Measurements from ENCODE around the gene NAPA. TPM values are rescaled to one million over a fixed set of nuclear protein-coding genes. Genes with fewer than 3 reads are reported as not detected.

The NAPA gene
- total and polyA plus RNA-seq, 4 donors, result 60.6 to 203 (median 131) TPM

- DNase-seq (ENCODE audit: low read depth in 4 of 6, low spot score in 6 of 6), result no peak
- peaks cover 38% of the 10 kb centered on the region for H3K4me1 ChIP-seq (ENCODE audit: control insufficient read depth, insufficient read depth, low read length)
- peaks cover 11% of the 10 kb centered on the region for H3K36me3 ChIP-seq (ENCODE audit: control insufficient read depth, insufficient read depth, low read length)
- WGBS (ENCODE audit: insufficient coverage), result 10% methylated on average over 6 of the region's 12 CpGs
- no peaks in the 10 kb centered on the region for H3K9me3 ChIP-seq (ENCODE audit: control insufficient read depth, insufficient read depth, low read length)
- no peak overlapping the region for H3K4me3 ChIP-seq (ENCODE audit: low read depth, low read length)
- H3K27me3 ChIP-seq (ENCODE audit: control insufficient read depth, insufficient read depth, low read length), result peaks cover 14% of the 10 kb centered on the region
- no peak overlapping the region for H3K27ac ChIP-seq (ENCODE audit: low read depth, low read length)
Measured at GRCh38 chr19:47469719-47470118, 45.1 kb downstream of the NAPA start.

- Histone ChIP-seq H3K36me3 (ENCODE audit: control insufficient read depth, insufficient read depth, low read length) (peaks cover 11% of the 10 kb centered on the region), H3K4me3 (ENCODE audit: low read depth, low read length) (no peak overlapping the region), H3K9me3 (ENCODE audit: control insufficient read depth, insufficient read depth, low read length) (no peaks in the 10 kb centered on the region), H3K4me1 (ENCODE audit: control insufficient read depth, insufficient read depth, low read length) (peaks cover 38% of the 10 kb centered on the region), H3K27me3 (ENCODE audit: control insufficient read depth, insufficient read depth, low read length) (peaks cover 14% of the 10 kb centered on the region), H3K27ac (ENCODE audit: low read depth, low read length) (no peak overlapping the region)
- 16% methylated on average over 4 of the region's 6 CpGs for WGBS (ENCODE audit: insufficient coverage)
- DNase-seq (ENCODE audit: low read depth in 4 of 6, low spot score in 6 of 6), result no peak
Measured at GRCh38 chr19:47469363-47469700, 45.5 kb downstream of the NAPA start.

GRCh38 chr19:47467914-47468313, 46.9 kb downstream of the NAPA start:
- Histone ChIP-seq H3K4me1 (ENCODE audit: control insufficient read depth, insufficient read depth, low read length) (peaks cover 38% of the 10 kb centered on the region), H3K4me3 (ENCODE audit: low read depth, low read length) (no peak overlapping the region), H3K27ac (ENCODE audit: low read depth, low read length) (no peak overlapping the region), H3K27me3 (ENCODE audit: control insufficient read depth, insufficient read depth, low read length) (peaks cover 14% of the 10 kb centered on the region), H3K9me3 (ENCODE audit: control insufficient read depth, insufficient read depth, low read length) (no peaks in the 10 kb centered on the region), H3K36me3 (ENCODE audit: control insufficient read depth, insufficient read depth, low read length) (peaks cover 11% of the 10 kb centered on the region)
- no peak for DNase-seq (ENCODE audit: low read depth in 4 of 6, low spot score in 6 of 6)
- WGBS (ENCODE audit: insufficient coverage), result 56% methylated on average over 8 of the region's 9 CpGs

- DNase-seq (ENCODE audit: low read depth in 4 of 6, low spot score in 6 of 6), result no peak
- Histone ChIP-seq H3K4me1 (ENCODE audit: control insufficient read depth, insufficient read depth, low read length) (peaks cover 24% of the 10 kb centered on the region), H3K27me3 (ENCODE audit: control insufficient read depth, insufficient read depth, low read length) (peaks cover 8% of the 10 kb centered on the region), H3K36me3 (ENCODE audit: control insufficient read depth, insufficient read depth, low read length) (peaks cover 11% of the 10 kb centered on the region), H3K9me3 (ENCODE audit: control insufficient read depth, insufficient read depth, low read length) (no peaks in the 10 kb centered on the region), H3K4me3 (ENCODE audit: low read depth, low read length) (no peak overlapping the region), H3K27ac (ENCODE audit: low read depth, low read length) (no peak overlapping the region)
- 93% methylated on average over 15 of the region's 27 CpGs for WGBS (ENCODE audit: insufficient coverage)
Measured at GRCh38 chr19:47465957-47466356, 48.9 kb downstream of the NAPA start.

GRCh38 chr19:47464675-47465419, 50.0 kb downstream of the NAPA start:
- peak in 2 of 6 donors; percentile 55 to 79 for DNase-seq (ENCODE audit: low read depth in 4 of 6, low spot score in 6 of 6)
- Histone ChIP-seq H3K36me3 (ENCODE audit: control insufficient read depth, insufficient read depth, low read length) (peaks cover 11% of the 10 kb centered on the region), H3K4me3 (ENCODE audit: low read depth, low read length) (no peak overlapping the region), H3K4me1 (ENCODE audit: control insufficient read depth, insufficient read depth, low read length) (peaks cover 15% of the 10 kb centered on the region), H3K27me3 (ENCODE audit: control insufficient read depth, insufficient read depth, low read length) (peaks cover 7% of the 10 kb centered on the region), H3K27ac (ENCODE audit: low read depth, low read length) (no peak overlapping the region), H3K9me3 (ENCODE audit: control insufficient read depth, insufficient read depth, low read length) (no peaks in the 10 kb centered on the region)
- WGBS (ENCODE audit: insufficient coverage), result 56% methylated on average over 8 of the region's 10 CpGs

- 71% methylated on average over 1 of the region's 5 CpGs for WGBS (ENCODE audit: insufficient coverage)
- H3K27ac ChIP-seq (ENCODE audit: low read depth, low read length), result no peak overlapping the region
- H3K27me3 ChIP-seq (ENCODE audit: control insufficient read depth, insufficient read depth, low read length), result peaks cover 23% of the 10 kb centered on the region
- H3K4me3 ChIP-seq (ENCODE audit: low read depth, low read length), result no peak overlapping the region
- H3K4me1 ChIP-seq (ENCODE audit: control insufficient read depth, insufficient read depth, low read length), result no peaks in the 10 kb centered on the region
- no peaks in the 10 kb centered on the region for H3K9me3 ChIP-seq (ENCODE audit: control insufficient read depth, insufficient read depth, low read length)
- DNase-seq (ENCODE audit: low read depth in 4 of 6, low spot score in 6 of 6), result no peak
- peaks cover 21% of the 10 kb centered on the region for H3K36me3 ChIP-seq (ENCODE audit: control insufficient read depth, insufficient read depth, low read length)
Measured at GRCh38 chr19:47461876-47462275, 53.0 kb downstream of the NAPA start.

- H3K9me3 ChIP-seq (ENCODE audit: control insufficient read depth, insufficient read depth, low read length), result no peaks in the 10 kb centered on the region
- H3K4me3 ChIP-seq (ENCODE audit: low read depth, low read length), result no peak overlapping the region
- no peaks in the 10 kb centered on the region for H3K4me1 ChIP-seq (ENCODE audit: control insufficient read depth, insufficient read depth, low read length)
- H3K36me3 ChIP-seq (ENCODE audit: control insufficient read depth, insufficient read depth, low read length), result peaks cover 19% of the 10 kb centered on the region
- no peak for DNase-seq (ENCODE audit: low read depth in 4 of 6, low spot score in 6 of 6)
- peaks cover 29% of the 10 kb centered on the region for H3K27me3 ChIP-seq (ENCODE audit: control insufficient read depth, insufficient read depth, low read length)
- H3K27ac ChIP-seq (ENCODE audit: low read depth, low read length), result no peak overlapping the region
- WGBS (ENCODE audit: insufficient coverage), result 97% methylated on average over 7 of the region's 14 CpGs
Measured at GRCh38 chr19:47459477-47459876, 55.4 kb downstream of the NAPA start.

GRCh38 chr19:47458672-47459071, 56.2 kb downstream of the NAPA start:
- H3K27ac ChIP-seq (ENCODE audit: low read depth, low read length), result no peak overlapping the region
- H3K4me1 ChIP-seq (ENCODE audit: control insufficient read depth, insufficient read depth, low read length), result no peaks in the 10 kb centered on the region
- H3K9me3 ChIP-seq (ENCODE audit: control insufficient read depth, insufficient read depth, low read length), result no peaks in the 10 kb centered on the region
- peaks cover 29% of the 10 kb centered on the region for H3K27me3 ChIP-seq (ENCODE audit: control insufficient read depth, insufficient read depth, low read length)
- peaks cover 22% of the 10 kb centered on the region for H3K36me3 ChIP-seq (ENCODE audit: control insufficient read depth, insufficient read depth, low read length)
- 44% methylated on average over 5 of the region's 5 CpGs for WGBS (ENCODE audit: insufficient coverage)
- no peak overlapping the region for H3K4me3 ChIP-seq (ENCODE audit: low read depth, low read length)
- DNase-seq (ENCODE audit: low read depth in 4 of 6, low spot score in 6 of 6), result no peak

GRCh38 chr19:47456721-47457474, 58.0 kb downstream of the NAPA start:
- DNase-seq (ENCODE audit: low read depth in 4 of 6, low spot score in 6 of 6), result no peak
- Histone ChIP-seq H3K9me3 (ENCODE audit: control insufficient read depth, insufficient read depth, low read length) (no peaks in the 10 kb centered on the region), H3K36me3 (ENCODE audit: control insufficient read depth, insufficient read depth, low read length) (peaks cover 28% of the 10 kb centered on the region), H3K27me3 (ENCODE audit: control insufficient read depth, insufficient read depth, low read length) (peaks cover 29% of the 10 kb centered on the region), H3K4me3 (ENCODE audit: low read depth, low read length) (no peak overlapping the region), H3K27ac (ENCODE audit: low read depth, low read length) (no peak overlapping the region), H3K4me1 (ENCODE audit: control insufficient read depth, insufficient read depth, low read length) (no peaks in the 10 kb centered on the region)
- WGBS (ENCODE audit: insufficient coverage), result 24% methylated on average over 72 of the region's 77 CpGs

GRCh38 chr19:47450478-47450877, 64.4 kb downstream of the NAPA start:
- Histone ChIP-seq H3K36me3 (ENCODE audit: control insufficient read depth, insufficient read depth, low read length) (peaks cover 17% of the 10 kb centered on the region), H3K4me1 (ENCODE audit: control insufficient read depth, insufficient read depth, low read length) (peaks cover 21% of the 10 kb centered on the region), H3K27ac (ENCODE audit: low read depth, low read length) (no peak overlapping the region), H3K4me3 (ENCODE audit: low read depth, low read length) (no peak overlapping the region), H3K27me3 (ENCODE audit: control insufficient read depth, insufficient read depth, low read length) (peaks cover 26% of the 10 kb centered on the region), H3K9me3 (ENCODE audit: control insufficient read depth, insufficient read depth, low read length) (no peaks in the 10 kb centered on the region)
- WGBS (ENCODE audit: insufficient coverage), result 64% methylated on average over 6 of the region's 7 CpGs
- no peak for DNase-seq (ENCODE audit: low read depth in 4 of 6, low spot score in 6 of 6)

All from spinal cord (tissue), 10 donors.